SK-N-SH (cell line): ENCODE data around the gene YARS2. TPM values are rescaled to one million over a fixed set of nuclear protein-coding genes. Genes with fewer than 3 reads are reported as not detected.

ENCODE experiments used
- CTCF ChIA-PET: fragments of 300-600, 350-600 bp; formaldehyde crosslinking; extraction: SDS; loops from one replicate; lab custom pipeline; 2021; lab: Yijun Ruan, JAX
- POLR2A ChIA-PET: fragments of 350-600 bp; sonication (Branson Sonifier 250); formaldehyde crosslinking; extraction: SDS; loops from one replicate; lab custom pipeline; 2020; ENCODE audit warnings: antibody characterized with exemption, inconsistent platforms; lab: Yijun Ruan, JAX
- DNase-seq: peaks from one replicate; pipeline ENCODE4 v3.0.0; 2012
- H2AFZ ChIP-seq: fragments of 200-600 bp; sonication (generic); 2 replicates; pipeline ENCODE4 v1.8.1; 2016; ENCODE audit warnings: antibody characterized with exemption, mild to moderate bottlenecking, low read depth
- H3F3A ChIP-seq: fragments of 200-600 bp; sonication (generic); replicated peaks from 2 replicates; pipeline ENCODE3; 2016; ENCODE audit warnings: antibody characterized with exemption, mild to moderate bottlenecking; ENCODE audit not compliant: insufficient read depth
- H3K27ac ChIP-seq, 2 experiments: fragments of 200-500 bp in 1 of 2; fragments of 200-600 bp in 1 of 2; sonication (Bioruptor generic) in 1 of 2; sonication (generic), shearing (Covaris generic) in 1 of 2; 2 replicates each; pipeline versions ENCODE4 v1.5.1 to v1.6.1; 2014 to 2016; ENCODE audit warnings: low read depth in 2 of 2, inconsistent platforms in 1 of 2, low read length in 1 of 2, mild to moderate bottlenecking in 1 of 2, mixed read lengths in 1 of 2
- H3K27me3 ChIP-seq: fragments of 200-600 bp; sonication (generic), shearing (Covaris generic); 2 replicates; pipeline ENCODE4 v1.6.1; 2016; ENCODE audit warnings: mixed run types; ENCODE audit not compliant: insufficient read depth
- H3K36me3 ChIP-seq, 2 experiments: fragments of 200-500 bp in 1 of 2; fragments of 200-600 bp in 1 of 2; sonication (Bioruptor generic) in 1 of 2; sonication (generic) in 1 of 2; replicated peaks in 1 of 2; 2 replicates each; pipeline versions ENCODE3 to v1.5.1; 2014 to 2016; ENCODE audit warnings: low read length in 1 of 2, mild to moderate bottlenecking in 1 of 2; ENCODE audit not compliant: insufficient read depth in 2 of 2, control insufficient read depth in 1 of 2
- H3K4me1 ChIP-seq, 2 experiments: fragments of 200-500 bp in 1 of 2; fragments of 200-600 bp in 1 of 2; sonication (Bioruptor generic) in 1 of 2; sonication (generic), shearing (Covaris generic) in 1 of 2; 2 replicates each; pipeline versions ENCODE4 v1.5.1 to v1.6.1; 2014 to 2016; ENCODE audit warnings: low read depth in 1 of 2, low read length in 1 of 2, mixed run types in 1 of 2; ENCODE audit not compliant: insufficient read depth in 2 of 2, control insufficient read depth in 1 of 2
- H3K4me2 ChIP-seq: fragments of 200-600 bp; sonication (generic), shearing (Covaris generic); 2 replicates; pipeline ENCODE4 v1.6.1; 2017; ENCODE audit warnings: mixed run types
- H3K4me3 ChIP-seq, 2 experiments: fragments of 200-500 bp in 1 of 2; fragments of 200-600 bp in 1 of 2; sonication (Bioruptor generic) in 1 of 2; sonication (generic), shearing (Covaris generic) in 1 of 2; 2 replicates each; pipeline versions ENCODE4 v1.5.1 to v1.8.1; 2014 to 2016; ENCODE audit warnings: low read depth in 2 of 2, inconsistent platforms in 1 of 2, low read length in 1 of 2, mild to moderate bottlenecking in 1 of 2, mixed read lengths in 1 of 2, moderate library complexity in 1 of 2
- H3K79me2 ChIP-seq: fragments of 200-600 bp; sonication (generic); 2 replicates; pipeline ENCODE4 v1.8.1; 2017; ENCODE audit warnings: mild to moderate bottlenecking; ENCODE audit not compliant: insufficient read depth
- H3K9ac ChIP-seq: fragments of 200-600 bp; sonication (generic); 2 replicates; pipeline ENCODE4 v1.6.1; 2017; ENCODE audit warnings: mixed run types
- H3K9me2 ChIP-seq: fragments of 200-600 bp; sonication (generic); 2 replicates; pipeline ENCODE4 v1.6.1; 2017; ENCODE audit warnings: mixed run types
- H3K9me3 ChIP-seq: fragments of 200-600 bp; sonication (generic); 2 replicates; pipeline ENCODE4 v1.6.1; 2017; ENCODE audit warnings: mixed run types, mild to moderate bottlenecking, moderate library complexity
- H4K20me1 ChIP-seq: fragments of 200-600 bp; sonication (generic); 2 replicates; pipeline ENCODE4 v1.6.1; 2017; ENCODE audit warnings: mild to moderate bottlenecking, mixed run types; ENCODE audit not compliant: insufficient read depth
- EP300 ChIP-seq, 2 experiments: IDR thresholded peaks; 2 replicates each; pipeline versions ENCODE4 v1.4.0 to v1.6.1; 2012; ENCODE audit warnings: borderline replicate concordance in 1 of 2, low read depth in 1 of 2, low read length in 1 of 2
- EZH2phosphoT487 ChIP-seq: fragments of 200-600 bp; sonication (generic); IDR thresholded peaks from 2 replicates; pipeline ENCODE4 v1.6.1; 2017; ENCODE audit warnings: low read depth, mixed run types, mild to moderate bottlenecking, antibody characterized with exemption, moderate library complexity, borderline replicate concordance
- FOSL2 ChIP-seq: IDR thresholded peaks from 2 replicates; pipeline ENCODE4 v1.4.0; 2012; ENCODE audit warnings: low read depth, mild to moderate bottlenecking, moderate library complexity, borderline replicate concordance
- FOXJ3 ChIP-seq: sonication (generic); formaldehyde crosslinking; IDR thresholded peaks from 2 replicates; pipeline ENCODE4 v1.5.1; 2020; ENCODE audit warnings: mild to moderate bottlenecking, missing genetic modification reagents
- FOXM1 ChIP-seq: IDR thresholded peaks from 2 replicates; pipeline ENCODE4 v1.4.0; 2012; ENCODE audit warnings: low read depth, mild to moderate bottlenecking
- GABPA ChIP-seq: IDR thresholded peaks from 2 replicates; pipeline ENCODE4 v1.4.0; 2012; ENCODE audit warnings: low read depth, mild to moderate bottlenecking
- MXI1 ChIP-seq: IDR thresholded peaks from 2 replicates; pipeline ENCODE4 v1.6.1; 2012; ENCODE audit warnings: mild to moderate bottlenecking, low read depth, low read length, improper control_type of control experiment
- POLR2AphosphoS5 ChIP-seq: IDR thresholded peaks from 2 replicates; pipeline ENCODE4 v1.6.1; 2012; ENCODE audit warnings: low read depth, low read length
- RAD21 ChIP-seq: IDR thresholded peaks from 2 replicates; pipeline ENCODE4 v1.6.1; 2012; ENCODE audit warnings: mild to moderate bottlenecking, low read length
- RCOR1 ChIP-seq: fragments of 150-350 bp; IDR thresholded peaks from 2 replicates; pipeline ENCODE4 v1.6.1; 2017; ENCODE audit warnings: antibody characterized with exemption, low read length
- SIN3A ChIP-seq: IDR thresholded peaks from 2 replicates; pipeline ENCODE4 v1.6.1; 2012; ENCODE audit warnings: low read depth, mild to moderate bottlenecking, low read length, moderate library complexity, borderline replicate concordance
- TCF12 ChIP-seq: IDR thresholded peaks from 2 replicates; pipeline ENCODE4 v1.4.0; 2012
- WGBS: methylation state at CpG from one replicate; pipeline ENCODE4 v1.1.6; 2017; ENCODE audit warnings: low lambda C conversion rate; 5-methylcytosine and 5-hydroxymethylcytosine counted together
- polyA plus RNA-seq, 3 experiments: library from polyadenylated mRNA; depleted of rRNA; stranded (reverse); fragments of >200 nt; gene quantifications; 2 replicates each; pipeline ENCODE4 v1.2.3, GENCODE V29; 2012
- TF ChIP-seq, protein P1 (sequence below): IDR thresholded peaks from 2 replicates; pipeline ENCODE4 v1.4.0; 2012; ENCODE audit warnings: low read depth, borderline replicate concordance
- TF ChIP-seq, protein P2 (sequence below): IDR thresholded peaks from 2 replicates; pipeline ENCODE4; 2012
- TF ChIP-seq, protein P3 (sequence below): IDR thresholded peaks from 2 replicates; pipeline ENCODE4 v1.4.0; 2012; ENCODE audit warnings: low read depth, borderline replicate concordance
- TF ChIP-seq, protein P4 (sequence below): fragments of 150-350 bp; IDR thresholded peaks from 2 replicates; pipeline ENCODE4 v1.6.1; 2017; ENCODE audit warnings: antibody characterized with exemption, low read length, low read depth, borderline replicate concordance

YARS2 gene
- polyA plus RNA-seq, 1 of the 3 experiments (the other 2 are of a cell fraction), result 14.3 TPM

GRCh38 chr12:32785557-32785956 lies 29.9 kb upstream of the YARS2 start:
- no peaks in the 10 kb centered on the region for H3K4me1 ChIP-seq
- CTCF ChIA-PET, result interaction anchor here (0.7 kb wide), 1 partner anchor 28 kb away, joined by 3 read pairs; no protein-coding TSS in a partner anchor
- H3K79me2 ChIP-seq, result no peaks in the 10 kb centered on the region
- no peak overlapping the region for H3K4me2 ChIP-seq
- no peaks in the 10 kb centered on the region for H3K36me3 ChIP-seq
- no peak overlapping the region for H3K4me3 ChIP-seq
- H3F3A ChIP-seq, result no peaks in the 10 kb centered on the region
- no peaks in the 10 kb centered on the region for H3K9me3 ChIP-seq
- POLR2A ChIA-PET, result no interaction called here
- no peak overlapping the region for H3K9ac ChIP-seq
- no peak overlapping the region for H2AFZ ChIP-seq
- H4K20me1 ChIP-seq, result no peaks in the 10 kb centered on the region
- no peak overlapping the region for H3K27ac ChIP-seq
- WGBS, result 32% methylated on average over 5 of the region's 5 CpGs
- TF ChIP-seq FOSL2 (no peak), GABPA (no peak), SIN3A (no peak), FOXJ3 (no peak), RCOR1 (no peak), EZH2phosphoT487 (no peak), MXI1 (no peak), EP300 (IDR thresholded peaks at IDR 0.05; ENCODE audit: borderline replicate concordance in 1 of 2, low read depth in 1 of 2, low read length in 1 of 2) (no peak), TCF12 (no peak), POLR2AphosphoS5 (no peak), RAD21 (no peak), FOXM1 (no peak)
- TF ChIP-seq, protein P1, sequence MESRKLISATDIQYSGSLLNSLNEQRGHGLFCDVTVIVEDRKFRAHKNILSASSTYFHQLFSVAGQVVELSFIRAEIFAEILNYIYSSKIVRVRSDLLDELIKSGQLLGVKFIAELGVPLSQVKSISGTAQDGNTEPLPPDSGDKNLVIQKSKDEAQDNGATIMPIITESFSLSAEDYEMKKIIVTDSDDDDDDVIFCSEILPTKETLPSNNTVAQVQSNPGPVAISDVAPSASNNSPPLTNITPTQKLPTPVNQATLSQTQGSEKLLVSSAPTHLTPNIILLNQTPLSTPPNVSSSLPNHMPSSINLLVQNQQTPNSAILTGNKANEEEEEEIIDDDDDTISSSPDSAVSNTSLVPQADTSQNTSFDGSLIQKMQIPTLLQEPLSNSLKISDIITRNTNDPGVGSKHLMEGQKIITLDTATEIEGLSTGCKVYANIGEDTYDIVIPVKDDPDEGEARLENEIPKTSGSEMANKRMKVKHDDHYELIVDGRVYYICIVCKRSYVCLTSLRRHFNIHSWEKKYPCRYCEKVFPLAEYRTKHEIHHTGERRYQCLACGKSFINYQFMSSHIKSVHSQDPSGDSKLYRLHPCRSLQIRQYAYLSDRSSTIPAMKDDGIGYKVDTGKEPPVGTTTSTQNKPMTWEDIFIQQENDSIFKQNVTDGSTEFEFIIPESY, result no peak
- TF ChIP-seq, protein P2, sequence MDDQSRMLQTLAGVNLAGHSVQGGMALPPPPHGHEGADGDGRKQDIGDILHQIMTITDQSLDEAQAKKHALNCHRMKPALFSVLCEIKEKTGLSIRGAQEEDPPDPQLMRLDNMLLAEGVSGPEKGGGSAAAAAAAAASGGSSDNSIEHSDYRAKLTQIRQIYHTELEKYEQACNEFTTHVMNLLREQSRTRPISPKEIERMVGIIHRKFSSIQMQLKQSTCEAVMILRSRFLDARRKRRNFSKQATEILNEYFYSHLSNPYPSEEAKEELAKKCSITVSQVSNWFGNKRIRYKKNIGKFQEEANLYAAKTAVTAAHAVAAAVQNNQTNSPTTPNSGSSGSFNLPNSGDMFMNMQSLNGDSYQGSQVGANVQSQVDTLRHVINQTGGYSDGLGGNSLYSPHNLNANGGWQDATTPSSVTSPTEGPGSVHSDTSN, result no peak
- TF ChIP-seq, protein P3, sequence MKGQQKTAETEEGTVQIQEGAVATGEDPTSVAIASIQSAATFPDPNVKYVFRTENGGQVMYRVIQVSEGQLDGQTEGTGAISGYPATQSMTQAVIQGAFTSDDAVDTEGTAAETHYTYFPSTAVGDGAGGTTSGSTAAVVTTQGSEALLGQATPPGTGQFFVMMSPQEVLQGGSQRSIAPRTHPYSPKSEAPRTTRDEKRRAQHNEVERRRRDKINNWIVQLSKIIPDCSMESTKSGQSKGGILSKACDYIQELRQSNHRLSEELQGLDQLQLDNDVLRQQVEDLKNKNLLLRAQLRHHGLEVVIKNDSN, result no peak
- TF ChIP-seq, protein P4, sequence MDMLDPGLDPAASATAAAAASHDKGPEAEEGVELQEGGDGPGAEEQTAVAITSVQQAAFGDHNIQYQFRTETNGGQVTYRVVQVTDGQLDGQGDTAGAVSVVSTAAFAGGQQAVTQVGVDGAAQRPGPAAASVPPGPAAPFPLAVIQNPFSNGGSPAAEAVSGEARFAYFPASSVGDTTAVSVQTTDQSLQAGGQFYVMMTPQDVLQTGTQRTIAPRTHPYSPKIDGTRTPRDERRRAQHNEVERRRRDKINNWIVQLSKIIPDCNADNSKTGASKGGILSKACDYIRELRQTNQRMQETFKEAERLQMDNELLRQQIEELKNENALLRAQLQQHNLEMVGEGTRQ, result no peak
- DNase-seq, result no peak
- H3K9me2 ChIP-seq, result no peaks in the 10 kb centered on the region
- no peaks in the 10 kb centered on the region for H3K27me3 ChIP-seq
